Measurements from ENCODE around the gene RIPPLY1.

Gene RIPPLY1

DNA sequence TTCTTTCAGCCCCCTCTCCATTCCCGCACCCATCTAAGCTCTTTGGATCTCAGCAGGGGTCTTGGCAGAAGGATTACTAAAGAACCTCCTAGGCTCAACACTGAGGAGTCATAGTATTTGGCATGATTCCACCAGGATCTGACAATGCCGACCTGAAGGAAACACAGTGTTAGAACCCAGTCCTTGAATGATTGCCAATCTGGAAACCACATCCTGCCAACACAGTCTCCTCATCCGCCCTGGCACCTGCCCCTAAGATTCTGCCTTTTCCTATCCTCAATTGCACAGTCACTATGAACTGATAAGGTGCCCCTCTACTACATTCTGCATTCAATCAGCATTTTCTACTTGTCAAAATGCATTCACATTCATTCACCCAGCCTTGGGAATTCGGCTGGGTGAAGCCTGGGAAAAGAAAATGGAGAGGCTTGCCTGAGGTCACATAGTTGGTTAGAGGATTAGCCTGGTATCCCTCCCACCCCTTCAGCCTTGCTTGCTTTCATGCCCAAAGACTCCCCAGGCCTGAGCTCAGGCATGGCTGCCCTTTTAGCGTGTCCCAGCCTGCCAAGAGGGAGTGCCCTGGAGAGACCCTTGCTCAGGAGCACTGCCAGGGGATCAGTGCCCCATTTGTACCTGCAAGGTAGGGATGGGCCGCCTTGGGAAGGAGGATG, 14.8 kb upstream of the RIPPLY1 start:
- Histone ChIP-seq H3K9ac (ENCODE audit: low read length in 2 of 2) (no peak overlapping the region), H3K36me3 (ENCODE audit: control insufficient read depth in 2 of 2, insufficient read depth in 2 of 2, low read length in 2 of 2) (no peaks in the 10 kb centered on the region), H3K9me3 (ENCODE audit: control insufficient read depth in 2 of 2, low read length in 2 of 2) (no peaks in the 10 kb centered on the region), H3K27ac (ENCODE audit: low read length) (no peak overlapping the region), H3K4me3 (ENCODE audit: low read length in 2 of 2) (no peak overlapping the region), H3K4me1 (ENCODE audit: control insufficient read depth, insufficient read depth, low read length) (no peaks in the 10 kb centered on the region), H3K27me3 (ENCODE audit: control insufficient read depth in 1 of 2, insufficient read depth in 2 of 2, low read length in 2 of 2) (peaks cover 0 to 26% of the 10 kb centered on the region in 2 donors)

DNA sequence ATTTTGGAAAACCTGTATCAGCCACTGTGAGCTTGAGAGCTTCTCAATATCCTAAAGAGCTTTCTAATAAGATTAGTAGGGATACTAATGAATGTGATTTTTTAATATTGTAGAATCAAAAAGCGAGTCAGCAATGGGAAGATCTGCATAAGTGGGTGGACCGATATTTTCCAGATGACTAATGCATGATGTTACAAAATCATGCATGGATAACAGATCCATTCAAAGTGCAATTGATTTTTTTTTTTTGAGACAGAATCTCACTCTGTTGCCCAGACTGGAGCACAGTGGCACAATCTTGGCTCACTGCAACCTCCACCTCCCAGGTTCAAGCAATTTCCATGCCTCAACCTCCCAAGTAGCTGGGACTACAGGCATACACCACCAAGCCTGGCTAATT, 9.7 kb upstream of the RIPPLY1 start:
- no peaks in the 10 kb centered on the region for H3K36me3 ChIP-seq (ENCODE audit: control insufficient read depth in 2 of 2, insufficient read depth in 2 of 2, low read length in 2 of 2)
- no peaks in the 10 kb centered on the region for H3K9me3 ChIP-seq (ENCODE audit: control insufficient read depth in 2 of 2, low read length in 2 of 2)

DNA sequence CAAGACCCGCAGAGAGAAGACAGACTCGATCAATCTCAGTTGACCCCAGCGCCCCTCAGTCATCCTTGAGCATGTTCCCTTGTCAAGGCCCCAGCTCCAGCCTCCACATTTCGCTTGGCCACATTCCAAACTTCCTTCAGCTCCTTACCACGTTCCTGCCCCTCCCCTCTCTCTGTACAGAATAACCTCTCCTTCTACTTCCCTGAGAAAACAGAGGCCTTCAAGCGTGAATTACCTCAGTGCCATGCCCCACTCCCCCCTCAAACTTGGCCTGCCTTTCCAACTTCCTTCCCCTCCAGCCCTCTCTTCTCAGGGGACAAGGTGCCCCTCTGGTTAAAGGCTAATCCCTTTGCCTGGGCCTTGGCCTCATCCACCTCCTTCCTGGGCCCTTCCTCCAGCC, 3.2 kb upstream of the RIPPLY1 start:
- no peaks in the 10 kb centered on the region for H3K36me3 ChIP-seq (ENCODE audit: control insufficient read depth in 2 of 2, insufficient read depth in 2 of 2, low read length in 2 of 2)
- no peak overlapping the region for H3K4me3 ChIP-seq (ENCODE audit: low read length in 2 of 2)
- H3K27me3 ChIP-seq (ENCODE audit: control insufficient read depth in 1 of 2, insufficient read depth in 2 of 2, low read length in 2 of 2) = peaks cover 0 to 18% of the 10 kb centered on the region in 2 donors
- H3K9ac ChIP-seq (ENCODE audit: low read length in 2 of 2) = no peak overlapping the region
- H3K9me3 ChIP-seq (ENCODE audit: control insufficient read depth in 2 of 2, low read length in 2 of 2) = no peaks in the 10 kb centered on the region
- peaks cover 7% of the 10 kb centered on the region for H3K4me1 ChIP-seq (ENCODE audit: control insufficient read depth, insufficient read depth, low read length)
- H3K27ac ChIP-seq (ENCODE audit: low read length) = no peak overlapping the region

More for the DNA sequence above, 9.7 kb upstream of the RIPPLY1 start:
- H3K4me1 ChIP-seq (ENCODE audit: control insufficient read depth, insufficient read depth, low read length) = no peaks in the 10 kb centered on the region
- H3K27me3 ChIP-seq (ENCODE audit: control insufficient read depth in 1 of 2, insufficient read depth in 2 of 2, low read length in 2 of 2) = peaks cover 0 to 21% of the 10 kb centered on the region in 2 donors
- no peak overlapping the region for H3K4me3 ChIP-seq (ENCODE audit: low read length in 2 of 2)
- no peak overlapping the region for H3K27ac ChIP-seq (ENCODE audit: low read length)
- no peak overlapping the region for H3K9ac ChIP-seq (ENCODE audit: low read length in 2 of 2)

DNA sequence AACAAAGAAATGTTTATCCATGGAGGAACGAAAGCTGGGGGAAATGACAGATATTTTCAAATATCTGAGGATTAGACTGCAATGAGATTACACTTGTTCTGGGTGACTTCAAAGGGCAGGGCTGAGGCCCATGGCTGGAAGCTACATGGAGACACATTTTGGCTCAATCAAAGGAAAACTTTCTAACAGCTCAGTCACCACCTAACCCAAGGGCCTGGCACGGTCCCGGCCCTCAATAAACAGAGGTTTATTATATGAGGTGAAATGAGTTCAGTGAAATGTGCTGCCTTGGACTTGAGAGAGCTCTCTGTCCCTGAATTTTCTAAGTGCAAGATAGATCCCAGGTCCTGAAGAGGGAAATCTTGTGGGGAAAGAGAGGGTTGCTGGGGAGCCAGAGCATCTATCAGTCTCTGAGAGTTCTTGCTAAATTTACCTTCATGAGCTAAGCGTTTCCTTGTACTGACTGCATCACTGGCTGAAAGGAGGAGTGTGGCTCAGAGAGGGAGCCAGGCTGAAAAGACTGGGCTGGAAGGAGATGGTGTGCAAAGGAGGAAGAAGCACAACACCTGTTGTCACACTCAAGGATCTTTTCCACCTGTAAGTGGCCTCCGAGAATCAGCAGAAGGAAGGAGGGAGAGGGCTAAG, 2.0 kb upstream of the RIPPLY1 start:
- H3K4me1 ChIP-seq (ENCODE audit: control insufficient read depth, insufficient read depth, low read length) = peaks cover 7% of the 10 kb centered on the region
- H3K27me3 ChIP-seq (ENCODE audit: control insufficient read depth in 1 of 2, insufficient read depth in 2 of 2, low read length in 2 of 2) = peaks cover 0 to 26% of the 10 kb centered on the region in 2 donors
- no peak overlapping the region for H3K9ac ChIP-seq (ENCODE audit: low read length in 2 of 2)
- no peaks in the 10 kb centered on the region for H3K9me3 ChIP-seq (ENCODE audit: control insufficient read depth in 2 of 2, low read length in 2 of 2)
- H3K27ac ChIP-seq (ENCODE audit: low read length) = no peak overlapping the region
- H3K4me3 ChIP-seq (ENCODE audit: low read length in 2 of 2) = no peak overlapping the region
- no peaks in the 10 kb centered on the region for H3K36me3 ChIP-seq (ENCODE audit: control insufficient read depth in 2 of 2, insufficient read depth in 2 of 2, low read length in 2 of 2)

DNA sequence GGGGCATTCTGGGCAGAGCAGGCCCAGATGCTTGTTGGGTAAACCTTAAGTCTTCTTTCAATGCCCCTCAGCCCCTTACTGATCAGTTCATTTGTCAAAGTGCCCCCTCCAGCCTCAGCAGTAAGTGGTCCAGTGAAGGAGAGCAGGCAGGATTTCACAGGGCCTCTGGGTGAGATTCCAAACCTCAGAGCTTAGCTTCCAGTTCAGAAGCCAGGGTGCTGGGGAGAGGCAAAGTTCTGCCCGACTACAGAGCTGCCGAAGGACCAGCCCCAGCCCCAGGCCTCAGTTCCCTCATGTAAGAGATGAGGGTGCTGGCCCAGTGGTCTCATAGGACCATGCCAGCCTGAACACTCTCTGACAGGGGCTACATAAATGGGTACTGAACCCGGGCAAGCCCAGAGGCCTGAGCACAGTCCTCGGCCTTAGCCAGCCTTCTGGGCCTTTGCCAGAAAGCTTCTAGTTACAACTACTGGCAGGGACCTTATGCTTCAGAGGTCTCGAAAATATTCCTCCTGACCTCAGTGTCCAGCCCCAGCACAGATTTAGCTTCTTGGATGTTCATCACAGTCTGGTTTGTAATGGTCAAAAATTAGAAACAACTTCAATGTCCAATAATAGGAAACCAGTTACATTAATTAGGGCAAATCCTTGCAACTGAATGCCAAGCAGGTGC, 851 bp upstream of the RIPPLY1 start:
- Histone ChIP-seq H3K36me3 (ENCODE audit: control insufficient read depth in 2 of 2, insufficient read depth in 2 of 2, low read length in 2 of 2) (no peaks in the 10 kb centered on the region), H3K9ac (ENCODE audit: low read length in 2 of 2) (no peak overlapping the region), H3K27me3 (ENCODE audit: control insufficient read depth in 1 of 2, insufficient read depth in 2 of 2, low read length in 2 of 2) (peaks cover 0 to 23% of the 10 kb centered on the region in 2 donors), H3K4me3 (ENCODE audit: low read length in 2 of 2) (no peak overlapping the region), H3K9me3 (ENCODE audit: control insufficient read depth in 2 of 2, low read length in 2 of 2) (no peaks in the 10 kb centered on the region), H3K4me1 (ENCODE audit: control insufficient read depth, insufficient read depth, low read length) (peaks cover 7% of the 10 kb centered on the region), H3K27ac (ENCODE audit: low read length) (no peak overlapping the region)

DNA sequence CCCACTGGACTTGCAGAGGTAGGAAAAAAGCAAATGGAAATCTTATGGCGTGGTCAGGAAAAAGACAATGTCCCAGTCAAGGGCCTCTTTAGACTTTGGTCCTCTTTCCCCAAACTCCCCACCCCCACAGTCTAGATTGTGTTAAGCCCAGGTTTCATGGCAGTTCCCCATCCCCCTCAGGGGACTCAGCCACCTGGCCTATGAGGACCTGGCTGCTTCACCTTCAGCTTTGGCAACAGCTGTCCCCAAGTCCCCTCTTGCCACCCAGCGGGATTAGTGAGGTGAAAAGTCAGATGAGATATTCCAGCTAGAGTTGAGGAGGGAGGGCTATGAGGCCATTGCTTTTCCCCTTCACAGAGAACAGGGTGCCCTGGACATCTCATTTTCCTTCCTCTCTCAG, 457 bp downstream of the RIPPLY1 start:
- H3K9me3 ChIP-seq (ENCODE audit: control insufficient read depth in 2 of 2, low read length in 2 of 2) = no peaks in the 10 kb centered on the region
- H3K36me3 ChIP-seq (ENCODE audit: control insufficient read depth in 2 of 2, insufficient read depth in 2 of 2, low read length in 2 of 2) = no peaks in the 10 kb centered on the region
- peaks cover 0 to 21% of the 10 kb centered on the region in 2 donors for H3K27me3 ChIP-seq (ENCODE audit: control insufficient read depth in 1 of 2, insufficient read depth in 2 of 2, low read length in 2 of 2)
- H3K9ac ChIP-seq (ENCODE audit: low read length in 2 of 2) = no peak overlapping the region
- H3K4me3 ChIP-seq (ENCODE audit: low read length in 2 of 2) = no peak overlapping the region
- H3K27ac ChIP-seq (ENCODE audit: low read length) = no peak overlapping the region
- H3K4me1 ChIP-seq (ENCODE audit: control insufficient read depth, insufficient read depth, low read length) = peaks cover 7% of the 10 kb centered on the region

DNA sequence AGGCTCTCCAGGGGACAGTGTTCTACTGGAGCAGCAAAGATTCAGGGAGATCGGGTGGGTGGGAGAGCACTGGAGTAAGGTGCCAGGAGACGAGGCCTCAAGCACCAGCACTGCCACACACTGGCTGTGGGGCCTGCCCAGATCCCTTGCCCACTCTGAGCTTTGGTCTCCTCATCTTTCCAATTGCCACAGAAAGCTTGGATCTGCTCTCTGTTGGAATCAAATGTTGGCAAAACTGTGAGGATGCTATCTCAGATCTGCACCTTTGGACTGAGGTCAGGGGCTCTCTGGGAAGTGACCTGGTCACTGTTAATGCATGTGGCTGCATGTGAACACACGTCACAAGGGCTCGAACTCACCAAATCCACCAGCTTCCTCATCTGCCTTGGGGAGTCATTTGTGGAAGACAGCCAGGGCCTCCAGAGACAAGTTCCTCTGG, 1.3 kb downstream of the RIPPLY1 start:
- Histone ChIP-seq H3K4me1 (ENCODE audit: control insufficient read depth, insufficient read depth, low read length) (peaks cover 7% of the 10 kb centered on the region), H3K27ac (ENCODE audit: low read length) (no peak overlapping the region), H3K9me3 (ENCODE audit: control insufficient read depth in 2 of 2, low read length in 2 of 2) (no peaks in the 10 kb centered on the region), H3K36me3 (ENCODE audit: control insufficient read depth in 2 of 2, insufficient read depth in 2 of 2, low read length in 2 of 2) (no peaks in the 10 kb centered on the region), H3K9ac (ENCODE audit: low read length in 2 of 2) (no peak overlapping the region), H3K27me3 (ENCODE audit: control insufficient read depth in 1 of 2, insufficient read depth in 2 of 2, low read length in 2 of 2) (peaks cover 0 to 26% of the 10 kb centered on the region in 2 donors), H3K4me3 (ENCODE audit: low read length in 2 of 2) (no peak overlapping the region)

DNA sequence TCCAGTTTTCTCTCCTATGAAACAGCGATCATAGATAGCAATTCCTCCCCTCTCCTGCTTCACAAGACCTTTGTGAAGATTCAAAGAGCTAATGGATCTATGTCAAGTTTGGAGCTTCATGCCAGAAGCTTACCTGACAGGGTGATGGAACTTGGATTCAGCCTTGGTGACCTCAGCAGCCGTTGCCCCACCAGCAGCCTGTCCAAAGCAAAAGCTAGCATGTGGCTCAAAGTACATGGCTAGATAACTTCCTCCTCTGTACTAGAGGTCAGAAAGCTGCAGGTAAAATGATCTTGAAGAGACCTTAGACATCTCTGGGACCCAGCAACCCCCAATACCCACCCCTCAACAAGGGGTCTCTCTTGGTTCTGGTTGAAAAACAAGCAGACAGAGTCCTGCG, 1.8 kb downstream of the RIPPLY1 start:
- H3K9me3 ChIP-seq (ENCODE audit: control insufficient read depth in 2 of 2, low read length in 2 of 2) = no peaks in the 10 kb centered on the region
- peaks cover 7% of the 10 kb centered on the region for H3K4me1 ChIP-seq (ENCODE audit: control insufficient read depth, insufficient read depth, low read length)
- H3K9ac ChIP-seq (ENCODE audit: low read length in 2 of 2) = no peak overlapping the region
- no peaks in the 10 kb centered on the region for H3K36me3 ChIP-seq (ENCODE audit: control insufficient read depth in 2 of 2, insufficient read depth in 2 of 2, low read length in 2 of 2)
- peaks cover 0 to 25% of the 10 kb centered on the region in 2 donors for H3K27me3 ChIP-seq (ENCODE audit: control insufficient read depth in 1 of 2, insufficient read depth in 2 of 2, low read length in 2 of 2)
- H3K4me3 ChIP-seq (ENCODE audit: low read length in 2 of 2) = no peak overlapping the region
- H3K27ac ChIP-seq (ENCODE audit: low read length) = no peak overlapping the region

DNA sequence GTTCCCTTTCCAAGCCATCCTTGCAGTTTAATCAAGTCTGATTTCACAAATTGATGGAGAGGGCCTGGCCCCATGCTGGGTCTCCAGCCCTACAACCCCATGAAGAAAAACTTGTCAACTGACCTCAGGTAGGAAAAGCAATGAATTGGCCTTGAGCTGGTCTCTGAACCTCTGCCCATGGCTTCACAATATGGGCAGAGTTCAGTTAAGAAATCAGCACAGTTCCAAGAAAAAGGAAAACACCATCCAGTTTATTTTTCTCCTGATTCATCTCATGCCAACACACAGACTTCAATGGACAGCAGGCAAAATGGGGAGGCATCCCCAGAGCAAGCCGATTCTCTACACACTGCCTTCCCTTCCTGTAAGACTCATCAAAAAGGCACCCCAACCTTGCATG, 3.3 kb downstream of the RIPPLY1 start:
- H3K4me3 ChIP-seq (ENCODE audit: low read length in 2 of 2) = no peak overlapping the region
- no peak overlapping the region for H3K27ac ChIP-seq (ENCODE audit: low read length)
- H3K4me1 ChIP-seq (ENCODE audit: control insufficient read depth, insufficient read depth, low read length) = peaks cover 3% of the 10 kb centered on the region
- no peaks in the 10 kb centered on the region for H3K9me3 ChIP-seq (ENCODE audit: control insufficient read depth in 2 of 2, low read length in 2 of 2)
- no peak overlapping the region for H3K9ac ChIP-seq (ENCODE audit: low read length in 2 of 2)
- peaks cover 0 to 26% of the 10 kb centered on the region in 2 donors for H3K27me3 ChIP-seq (ENCODE audit: control insufficient read depth in 1 of 2, insufficient read depth in 2 of 2, low read length in 2 of 2)
- H3K36me3 ChIP-seq (ENCODE audit: control insufficient read depth in 2 of 2, insufficient read depth in 2 of 2, low read length in 2 of 2) = no peaks in the 10 kb centered on the region

DNA sequence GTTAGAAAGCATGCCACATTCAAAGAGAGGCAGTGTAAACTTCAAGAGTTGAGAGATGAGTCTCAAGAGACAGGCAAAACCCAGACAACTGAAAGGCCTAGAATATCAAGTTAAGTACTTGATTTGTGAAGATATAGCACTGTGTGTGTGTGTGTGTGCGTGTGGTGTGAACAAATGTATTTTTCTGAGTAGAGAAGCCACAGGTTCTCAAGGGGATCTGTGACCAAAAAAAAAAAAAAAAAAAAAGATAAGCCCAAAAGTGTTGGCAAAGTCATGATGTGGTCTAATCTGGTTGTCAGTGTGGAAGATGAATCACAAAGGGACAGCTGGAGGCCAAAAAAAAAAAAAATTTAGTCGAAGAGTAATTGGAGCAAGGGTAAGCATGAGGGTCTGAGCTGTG, 3.9 kb downstream of the RIPPLY1 start:
- Histone ChIP-seq H3K9me3 (ENCODE audit: control insufficient read depth in 2 of 2, low read length in 2 of 2) (no peaks in the 10 kb centered on the region), H3K4me1 (ENCODE audit: control insufficient read depth, insufficient read depth, low read length) (peaks cover 7% of the 10 kb centered on the region), H3K4me3 (ENCODE audit: low read length in 2 of 2) (no peak overlapping the region), H3K36me3 (ENCODE audit: control insufficient read depth in 2 of 2, insufficient read depth in 2 of 2, low read length in 2 of 2) (no peaks in the 10 kb centered on the region), H3K27me3 (ENCODE audit: control insufficient read depth in 1 of 2, insufficient read depth in 2 of 2, low read length in 2 of 2) (peaks cover 0 to 29% of the 10 kb centered on the region in 2 donors), H3K27ac (ENCODE audit: low read length) (no peak overlapping the region), H3K9ac (ENCODE audit: low read length in 2 of 2) (no peak overlapping the region)

DNA sequence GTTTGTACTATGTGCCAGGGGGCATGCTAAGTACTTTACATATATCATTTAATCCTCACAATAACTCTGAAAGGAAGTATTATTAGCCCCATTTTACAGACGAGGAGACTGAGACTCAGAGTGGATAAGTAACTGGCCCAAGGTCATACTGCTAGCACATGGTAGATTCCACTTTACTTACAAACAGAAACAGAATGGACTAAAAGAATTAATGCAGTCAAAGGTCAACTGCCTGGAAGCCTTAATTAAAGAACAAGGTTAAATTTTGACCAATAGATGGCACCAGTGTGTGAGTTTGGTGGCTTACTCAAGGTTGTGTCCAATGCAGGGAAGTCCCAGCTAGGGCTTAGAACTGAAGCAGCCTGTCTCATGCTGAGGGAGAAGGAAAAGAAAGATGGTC, 4.7 kb downstream of the RIPPLY1 start:
- Histone ChIP-seq H3K27me3 (ENCODE audit: control insufficient read depth in 1 of 2, insufficient read depth in 2 of 2, low read length in 2 of 2) (peaks cover 0 to 28% of the 10 kb centered on the region in 2 donors), H3K27ac (ENCODE audit: low read length) (no peak overlapping the region), H3K9ac (ENCODE audit: low read length in 2 of 2) (no peak overlapping the region)

More for the DNA sequence above, 4.7 kb downstream of the RIPPLY1 start:
- Histone ChIP-seq H3K36me3 (ENCODE audit: control insufficient read depth in 2 of 2, insufficient read depth in 2 of 2, low read length in 2 of 2) (no peaks in the 10 kb centered on the region), H3K9me3 (ENCODE audit: control insufficient read depth in 2 of 2, low read length in 2 of 2) (no peaks in the 10 kb centered on the region), H3K4me3 (ENCODE audit: low read length in 2 of 2) (no peak overlapping the region), H3K4me1 (ENCODE audit: control insufficient read depth, insufficient read depth, low read length) (peaks cover 7% of the 10 kb centered on the region)

All from stomach smooth muscle (tissue), 2 donors.